ENCODE data around the gene PUSL1. TPM values are rescaled to one million over a fixed set of nuclear protein-coding genes. Genes with fewer than 3 reads are reported as not detected.

PUSL1 gene
- total and polyA plus RNA-seq, 2 of the 13 experiments (the other 11 are each of a cell fraction or from before 2014, with no cell fraction given), result 8.3 to 22.2 TPM

DNA sequence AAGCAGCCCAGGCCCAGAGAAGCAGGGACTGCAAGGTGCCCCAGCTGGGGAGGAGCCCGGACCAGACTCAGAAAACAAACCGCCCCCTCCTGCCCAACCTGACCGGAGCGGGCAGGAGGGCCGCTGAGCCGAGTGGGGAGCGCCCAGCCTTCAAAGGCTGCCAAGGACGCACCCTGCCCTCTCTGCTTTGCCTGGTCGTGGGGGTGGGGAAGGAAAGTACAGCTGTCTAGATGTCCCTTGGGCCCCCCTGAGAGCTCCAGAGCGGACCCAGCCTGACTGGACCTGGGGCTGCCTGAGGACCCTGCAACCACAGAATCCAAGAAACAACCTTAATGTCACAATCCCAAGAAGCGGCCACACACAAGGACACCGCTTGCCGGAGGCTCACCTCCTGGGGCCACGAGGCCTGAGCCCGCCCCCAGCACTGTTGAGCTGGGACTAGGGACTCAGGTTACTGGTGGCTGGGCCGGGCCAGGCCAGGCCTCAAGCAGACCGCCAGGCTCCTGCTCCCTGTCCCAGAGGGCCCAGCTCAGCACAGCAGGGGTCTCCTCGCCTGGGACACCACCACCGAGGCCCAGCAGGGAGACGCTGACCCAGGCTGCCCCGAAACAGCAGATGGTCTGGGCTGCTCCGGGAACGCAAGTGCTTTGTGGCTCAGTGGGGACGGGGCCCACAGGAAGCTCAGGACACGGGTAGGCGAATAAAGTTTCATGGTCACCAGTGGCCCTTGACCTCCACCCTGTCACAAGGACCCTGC is 39.4 kb downstream of the PUSL1 start (continued):
- no peak for TF ChIP-seq ZNF766 (CRISPR knock-in tag; IDR thresholded peaks at IDR 0.05; ENCODE audit: borderline replicate concordance)
- TF ChIP-seq, protein P1, sequence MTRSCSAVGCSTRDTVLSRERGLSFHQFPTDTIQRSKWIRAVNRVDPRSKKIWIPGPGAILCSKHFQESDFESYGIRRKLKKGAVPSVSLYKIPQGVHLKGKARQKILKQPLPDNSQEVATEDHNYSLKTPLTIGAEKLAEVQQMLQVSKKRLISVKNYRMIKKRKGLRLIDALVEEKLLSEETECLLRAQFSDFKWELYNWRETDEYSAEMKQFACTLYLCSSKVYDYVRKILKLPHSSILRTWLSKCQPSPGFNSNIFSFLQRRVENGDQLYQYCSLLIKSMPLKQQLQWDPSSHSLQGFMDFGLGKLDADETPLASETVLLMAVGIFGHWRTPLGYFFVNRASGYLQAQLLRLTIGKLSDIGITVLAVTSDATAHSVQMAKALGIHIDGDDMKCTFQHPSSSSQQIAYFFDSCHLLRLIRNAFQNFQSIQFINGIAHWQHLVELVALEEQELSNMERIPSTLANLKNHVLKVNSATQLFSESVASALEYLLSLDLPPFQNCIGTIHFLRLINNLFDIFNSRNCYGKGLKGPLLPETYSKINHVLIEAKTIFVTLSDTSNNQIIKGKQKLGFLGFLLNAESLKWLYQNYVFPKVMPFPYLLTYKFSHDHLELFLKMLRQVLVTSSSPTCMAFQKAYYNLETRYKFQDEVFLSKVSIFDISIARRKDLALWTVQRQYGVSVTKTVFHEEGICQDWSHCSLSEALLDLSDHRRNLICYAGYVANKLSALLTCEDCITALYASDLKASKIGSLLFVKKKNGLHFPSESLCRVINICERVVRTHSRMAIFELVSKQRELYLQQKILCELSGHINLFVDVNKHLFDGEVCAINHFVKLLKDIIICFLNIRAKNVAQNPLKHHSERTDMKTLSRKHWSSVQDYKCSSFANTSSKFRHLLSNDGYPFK (CRISPR knock-in tag; IDR thresholded peaks at IDR 0.05; ENCODE audit: borderline replicate concordance), result peak; percentile 46; the same call in 1 of the 2 replicates
- TF ChIP-seq ZSCAN22 (CRISPR knock-in tag; IDR thresholded peaks at IDR 0.05), result no peak
- TF ChIP-seq MTF2 (CRISPR knock-in tag; IDR thresholded peaks at IDR 0.05; ENCODE audit: borderline replicate concordance), result no peak
- TF ChIP-seq, protein P2, sequence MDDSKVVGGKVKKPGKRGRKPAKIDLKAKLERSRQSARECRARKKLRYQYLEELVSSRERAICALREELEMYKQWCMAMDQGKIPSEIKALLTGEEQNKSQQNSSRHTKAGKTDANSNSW (CRISPR knock-in tag; IDR thresholded peaks at IDR 0.05; ENCODE audit: borderline replicate concordance), result no peak
- peak; percentile 28 for TF ChIP-seq PTBP1 (IDR thresholded peaks at IDR 0.05; ENCODE audit: low read depth, low read length, poor library complexity, severe bottlenecking)
- peak; percentile 17; the same call in 1 of the 2 replicates for TF ChIP-seq SPEN (CRISPR knock-in tag; IDR thresholded peaks at IDR 0.05; ENCODE audit: low read depth)
- TF ChIP-seq ZNF552 (CRISPR knock-in tag; IDR thresholded peaks at IDR 0.05; ENCODE audit: borderline replicate concordance), result peak; percentile 28; the same call in 1 of the 2 replicates
- peak; percentile 67; the same call in 1 of the 2 replicates for TF ChIP-seq ZNF543 (CRISPR knock-in tag; IDR thresholded peaks at IDR 0.05)
- TF ChIP-seq, protein P3, sequence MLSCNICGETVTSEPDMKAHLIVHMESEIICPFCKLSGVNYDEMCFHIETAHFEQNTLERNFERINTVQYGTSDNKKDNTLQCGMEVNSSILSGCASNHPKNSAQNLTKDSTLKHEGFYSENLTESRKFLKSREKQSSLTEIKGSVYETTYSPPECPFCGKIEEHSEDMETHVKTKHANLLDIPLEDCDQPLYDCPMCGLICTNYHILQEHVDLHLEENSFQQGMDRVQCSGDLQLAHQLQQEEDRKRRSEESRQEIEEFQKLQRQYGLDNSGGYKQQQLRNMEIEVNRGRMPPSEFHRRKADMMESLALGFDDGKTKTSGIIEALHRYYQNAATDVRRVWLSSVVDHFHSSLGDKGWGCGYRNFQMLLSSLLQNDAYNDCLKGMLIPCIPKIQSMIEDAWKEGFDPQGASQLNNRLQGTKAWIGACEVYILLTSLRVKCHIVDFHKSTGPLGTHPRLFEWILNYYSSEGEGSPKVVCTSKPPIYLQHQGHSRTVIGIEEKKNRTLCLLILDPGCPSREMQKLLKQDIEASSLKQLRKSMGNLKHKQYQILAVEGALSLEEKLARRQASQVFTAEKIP (CRISPR knock-in tag; IDR thresholded peaks at IDR 0.05; ENCODE audit: borderline replicate concordance), result no peak
- TF ChIP-seq, protein P4, sequence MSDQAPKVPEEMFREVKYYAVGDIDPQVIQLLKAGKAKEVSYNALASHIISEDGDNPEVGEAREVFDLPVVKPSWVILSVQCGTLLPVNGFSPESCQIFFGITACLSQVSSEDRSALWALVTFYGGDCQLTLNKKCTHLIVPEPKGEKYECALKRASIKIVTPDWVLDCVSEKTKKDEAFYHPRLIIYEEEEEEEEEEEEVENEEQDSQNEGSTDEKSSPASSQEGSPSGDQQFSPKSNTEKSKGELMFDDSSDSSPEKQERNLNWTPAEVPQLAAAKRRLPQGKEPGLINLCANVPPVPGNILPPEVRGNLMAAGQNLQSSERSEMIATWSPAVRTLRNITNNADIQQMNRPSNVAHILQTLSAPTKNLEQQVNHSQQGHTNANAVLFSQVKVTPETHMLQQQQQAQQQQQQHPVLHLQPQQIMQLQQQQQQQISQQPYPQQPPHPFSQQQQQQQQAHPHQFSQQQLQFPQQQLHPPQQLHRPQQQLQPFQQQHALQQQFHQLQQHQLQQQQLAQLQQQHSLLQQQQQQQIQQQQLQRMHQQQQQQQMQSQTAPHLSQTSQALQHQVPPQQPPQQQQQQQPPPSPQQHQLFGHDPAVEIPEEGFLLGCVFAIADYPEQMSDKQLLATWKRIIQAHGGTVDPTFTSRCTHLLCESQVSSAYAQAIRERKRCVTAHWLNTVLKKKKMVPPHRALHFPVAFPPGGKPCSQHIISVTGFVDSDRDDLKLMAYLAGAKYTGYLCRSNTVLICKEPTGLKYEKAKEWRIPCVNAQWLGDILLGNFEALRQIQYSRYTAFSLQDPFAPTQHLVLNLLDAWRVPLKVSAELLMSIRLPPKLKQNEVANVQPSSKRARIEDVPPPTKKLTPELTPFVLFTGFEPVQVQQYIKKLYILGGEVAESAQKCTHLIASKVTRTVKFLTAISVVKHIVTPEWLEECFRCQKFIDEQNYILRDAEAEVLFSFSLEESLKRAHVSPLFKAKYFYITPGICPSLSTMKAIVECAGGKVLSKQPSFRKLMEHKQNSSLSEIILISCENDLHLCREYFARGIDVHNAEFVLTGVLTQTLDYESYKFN (CRISPR knock-in tag; conservative IDR thresholded peaks at IDR 0.05), result peak; percentile 53
- TF ChIP-seq, protein P5, sequence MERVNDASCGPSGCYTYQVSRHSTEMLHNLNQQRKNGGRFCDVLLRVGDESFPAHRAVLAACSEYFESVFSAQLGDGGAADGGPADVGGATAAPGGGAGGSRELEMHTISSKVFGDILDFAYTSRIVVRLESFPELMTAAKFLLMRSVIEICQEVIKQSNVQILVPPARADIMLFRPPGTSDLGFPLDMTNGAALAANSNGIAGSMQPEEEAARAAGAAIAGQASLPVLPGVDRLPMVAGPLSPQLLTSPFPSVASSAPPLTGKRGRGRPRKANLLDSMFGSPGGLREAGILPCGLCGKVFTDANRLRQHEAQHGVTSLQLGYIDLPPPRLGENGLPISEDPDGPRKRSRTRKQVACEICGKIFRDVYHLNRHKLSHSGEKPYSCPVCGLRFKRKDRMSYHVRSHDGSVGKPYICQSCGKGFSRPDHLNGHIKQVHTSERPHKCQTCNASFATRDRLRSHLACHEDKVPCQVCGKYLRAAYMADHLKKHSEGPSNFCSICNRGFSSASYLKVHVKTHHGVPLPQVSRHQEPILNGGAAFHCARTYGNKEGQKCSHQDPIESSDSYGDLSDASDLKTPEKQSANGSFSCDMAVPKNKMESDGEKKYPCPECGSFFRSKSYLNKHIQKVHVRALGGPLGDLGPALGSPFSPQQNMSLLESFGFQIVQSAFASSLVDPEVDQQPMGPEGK (CRISPR knock-in tag; IDR thresholded peaks at IDR 0.05), result peak; percentile 96
- no peak for TF ChIP-seq RBM22 (optimal IDR thresholded peaks at IDR 0.05; ENCODE audit: low read length)
- no peak for TF ChIP-seq MAZ (IDR thresholded peaks at IDR 0.05; ENCODE audit: borderline replicate concordance, low read depth, low read length)
- TF ChIP-seq MAZ (CRISPR knock-in tag; IDR thresholded peaks at IDR 0.05; ENCODE audit: low read depth), result peak; percentile 51; the same call in 1 of the 2 replicates
- peak; percentile 20; the same call in 1 of the 2 replicates for TF ChIP-seq FOXO1 (CRISPR knock-in tag; IDR thresholded peaks at IDR 0.05)
- TF ChIP-seq KLF11 (CRISPR knock-in tag; IDR thresholded peaks at IDR 0.05), result no peak
- TF ChIP-seq POGZ (CRISPR knock-in tag; IDR thresholded peaks at IDR 0.05), result 0 out of 2 replicates have a peak, but pooled peaks have one; percentile 19

All from HepG2 (cell line).